Caco-2 (cell line): ENCODE data around the gene PTPA. TPM values are rescaled to one million over a fixed set of nuclear protein-coding genes. Genes with fewer than 3 reads are reported as not detected.

Experiments
- BruUV-seq: library from RNA; stranded (reverse); fragments of 400-500 nt; replicated peaks from 2 replicates; lab custom pipeline; 2021; lab: Mats Ljungman, UMichigan
- CTCF ChIA-PET: fragments of 300-600 bp; sonication (Branson Sonifier 250); formaldehyde crosslinking; loops from one replicate; lab custom pipeline; 2022; ENCODE audit warnings: antibody characterized with exemption; lab: Charles Lee
- POLR2A ChIA-PET: fragments of 300-600 bp; sonication (Branson Sonifier 250); formaldehyde crosslinking; loops from one replicate; lab custom pipeline; 2022; ENCODE audit warnings: antibody characterized with exemption; lab: Charles Lee
- DNase-seq, 2 experiments: peaks; one replicate each; pipeline versions ENCODE4 v3.0.0 to v3.0.0-alpha.2; 2020 to 2022
- H3K27me3 ChIP-seq: replicated peaks from 2 replicates; pipeline ENCODE4 v1.6.0; 2011; ENCODE audit warnings: low read length; ENCODE audit not compliant: control insufficient read depth, insufficient read depth
- H3K36me3 ChIP-seq: 2 replicates; pipeline ENCODE4 v1.5.1; 2011; ENCODE audit warnings: low read length; ENCODE audit not compliant: control insufficient read depth, insufficient read depth
- H3K4me1 ChIP-seq: fragments of 250-450 bp; sonication (Bioruptor Pico); 2 replicates; pipeline ENCODE4 v1.5.1; 2020; ENCODE audit warnings: mild to moderate bottlenecking
- H3K4me3 ChIP-seq: 2 replicates; pipeline ENCODE4 v1.5.1; 2011; ENCODE audit warnings: low read depth, mild to moderate bottlenecking, control low read depth, low read length
- H3K9me3 ChIP-seq: fragments of 250-450 bp; sonication (Bioruptor Pico); 2 replicates; pipeline ENCODE4 v1.5.1; 2020; ENCODE audit warnings: mild to moderate bottlenecking, moderate library complexity
- H3K27ac Mint-ChIP-seq: one replicate; pipeline ENCODE4 v1.8.0; 2022; ENCODE audit warnings: mixed read lengths; ENCODE audit not compliant: unreplicated experiment
- H3K27me3 Mint-ChIP-seq: one replicate; pipeline ENCODE4 v1.8.0; 2022; ENCODE audit warnings: mixed read lengths; ENCODE audit not compliant: insufficient read depth, unreplicated experiment
- H3K36me3 Mint-ChIP-seq: one replicate; pipeline ENCODE4 v1.8.0; 2022; ENCODE audit warnings: mild to moderate bottlenecking, mixed read lengths; ENCODE audit not compliant: insufficient read depth, unreplicated experiment
- H3K4me1 Mint-ChIP-seq: one replicate; pipeline ENCODE4 v1.8.0; 2022; ENCODE audit warnings: low read depth, mixed read lengths; ENCODE audit not compliant: unreplicated experiment
- H3K4me3 Mint-ChIP-seq: one replicate; pipeline ENCODE4 v1.8.0; 2022; ENCODE audit warnings: mild to moderate bottlenecking, moderate library complexity, mixed read lengths; ENCODE audit not compliant: unreplicated experiment
- H3K9me3 Mint-ChIP-seq: one replicate; pipeline ENCODE4 v1.8.0; 2022; ENCODE audit warnings: mixed read lengths; ENCODE audit not compliant: unreplicated experiment
- intact Hi-C: fragments of 100-400 bp; cut with micrococcal nuclease; formaldehyde crosslinking; loops from one replicate; pipeline ENCODE4 v1.10.0; 2022; ENCODE audit not compliant: unreplicated experiment
- total RNA-seq: library from RNA; stranded (reverse); gene quantifications from 2 replicates; pipeline ENCODE4 v1.2.3, GENCODE V29; 2022
- TF ChIP-seq, protein P1 (sequence below), 2 experiments: fragments of 200-600 bp in 1 of 2; IDR thresholded peaks; 1 replicate in 1 of 2; 2 replicates in 1 of 2; pipeline versions ENCODE4 v1.5.1 to v1.8.0; 2011 to 2022; ENCODE audit warnings: antibody characterized with exemption in 1 of 2, control low read depth in 1 of 2, inconsistent platforms in 1 of 2, low read depth in 1 of 2, low read length in 1 of 2, mild to moderate bottlenecking in 1 of 2, moderate library complexity in 1 of 2; ENCODE audit not compliant: insufficient read depth in 1 of 2, severe bottlenecking in 1 of 2, unreplicated experiment in 1 of 2

PTPA gene
- total RNA-seq, 1 experiment from 2014 or later: 100 TPM

DNA sequence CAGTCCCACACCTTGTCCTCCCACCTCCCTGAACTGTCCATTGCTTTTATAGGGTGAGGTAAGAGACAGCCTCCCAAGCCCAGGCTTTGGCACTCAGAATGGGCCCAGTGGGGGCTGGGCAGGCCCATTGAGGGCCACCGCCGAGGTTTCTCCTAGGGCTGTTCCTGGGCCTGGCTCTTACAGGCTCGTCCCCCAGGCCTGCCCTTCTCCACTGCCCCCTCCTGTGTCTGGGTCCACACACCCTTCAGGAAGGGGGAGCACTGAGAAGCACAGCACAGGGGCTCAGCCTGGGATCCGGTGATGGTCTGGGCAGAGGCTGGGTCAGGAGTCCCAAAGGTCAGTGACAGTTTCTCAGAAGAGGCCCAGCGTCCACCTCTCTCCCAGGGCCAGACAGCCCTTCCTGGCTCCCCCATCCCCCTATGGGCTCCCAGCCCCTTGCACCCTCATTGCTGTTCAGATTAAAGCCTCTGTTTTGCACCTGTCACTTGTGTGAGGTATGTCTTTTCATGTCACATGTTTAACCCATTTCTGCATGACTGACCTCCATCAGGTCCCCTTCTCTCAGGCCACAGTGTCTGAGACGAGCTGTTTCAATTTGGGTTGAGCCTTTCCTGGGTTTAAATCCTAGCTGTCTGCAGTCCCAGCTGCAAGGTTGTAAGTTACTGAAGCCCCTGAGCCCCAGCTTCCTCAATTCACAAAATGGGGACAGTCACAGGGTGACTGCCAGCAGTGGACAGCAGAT lies 37.4 kb downstream of the PTPA start:
- H3K9me3 Mint-ChIP-seq: no peaks in the 10 kb centered on the region
- no peak overlapping the region for H3K4me3 ChIP-seq
- H3K4me1 Mint-ChIP-seq: peaks cover 20% of the 10 kb centered on the region
- peaks cover 33% of the 10 kb centered on the region for H3K4me1 ChIP-seq
- ChIA-PET POLR2A (no interaction called here), CTCF (no interaction called here)
- H3K27me3 ChIP-seq: no peaks in the 10 kb centered on the region
- TF ChIP-seq, protein P1, sequence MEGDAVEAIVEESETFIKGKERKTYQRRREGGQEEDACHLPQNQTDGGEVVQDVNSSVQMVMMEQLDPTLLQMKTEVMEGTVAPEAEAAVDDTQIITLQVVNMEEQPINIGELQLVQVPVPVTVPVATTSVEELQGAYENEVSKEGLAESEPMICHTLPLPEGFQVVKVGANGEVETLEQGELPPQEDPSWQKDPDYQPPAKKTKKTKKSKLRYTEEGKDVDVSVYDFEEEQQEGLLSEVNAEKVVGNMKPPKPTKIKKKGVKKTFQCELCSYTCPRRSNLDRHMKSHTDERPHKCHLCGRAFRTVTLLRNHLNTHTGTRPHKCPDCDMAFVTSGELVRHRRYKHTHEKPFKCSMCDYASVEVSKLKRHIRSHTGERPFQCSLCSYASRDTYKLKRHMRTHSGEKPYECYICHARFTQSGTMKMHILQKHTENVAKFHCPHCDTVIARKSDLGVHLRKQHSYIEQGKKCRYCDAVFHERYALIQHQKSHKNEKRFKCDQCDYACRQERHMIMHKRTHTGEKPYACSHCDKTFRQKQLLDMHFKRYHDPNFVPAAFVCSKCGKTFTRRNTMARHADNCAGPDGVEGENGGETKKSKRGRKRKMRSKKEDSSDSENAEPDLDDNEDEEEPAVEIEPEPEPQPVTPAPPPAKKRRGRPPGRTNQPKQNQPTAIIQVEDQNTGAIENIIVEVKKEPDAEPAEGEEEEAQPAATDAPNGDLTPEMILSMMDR (IDR thresholded peaks at IDR 0.05; ENCODE audit: insufficient read depth in 1 of 2, low read depth in 1 of 2, low read length in 1 of 2, severe bottlenecking in 1 of 2, unreplicated experiment in 1 of 2): no peak
- H3K36me3 ChIP-seq: peaks cover 2% of the 10 kb centered on the region
- H3K36me3 Mint-ChIP-seq: peaks cover 42% of the 10 kb centered on the region
- no peak for DNase-seq
- intact Hi-C loops: no loop called here
- no peaks in the 10 kb centered on the region for H3K27me3 Mint-ChIP-seq
- BruUV-seq: TSS peak; percentile 37
- no peaks in the 10 kb centered on the region for H3K9me3 ChIP-seq
- H3K27ac Mint-ChIP-seq: peak overlapping the region; percentile 93
- no peak overlapping the region for H3K4me3 Mint-ChIP-seq

DNA sequence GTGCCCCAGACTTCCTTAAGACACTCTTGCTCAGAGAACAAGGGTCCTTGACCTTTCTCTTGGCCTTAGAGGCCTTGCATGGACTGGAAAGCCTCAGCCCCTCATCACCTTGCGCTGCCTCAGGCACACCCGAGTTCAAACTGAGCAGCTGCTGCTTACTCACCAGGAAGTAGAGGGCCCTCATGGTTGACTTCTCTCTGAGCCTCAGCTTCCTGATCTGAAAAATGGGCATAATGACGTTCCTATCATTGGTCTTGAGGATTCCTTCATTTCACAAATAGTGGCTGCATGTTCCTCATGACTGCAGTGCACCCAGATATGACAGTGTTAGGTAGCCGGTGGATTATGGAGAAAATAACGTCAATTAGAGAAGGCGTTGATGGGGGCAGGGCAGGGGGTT lies 38.2 kb downstream of the PTPA start:
- POLR2A ChIA-PET: no interaction called here

DNA sequence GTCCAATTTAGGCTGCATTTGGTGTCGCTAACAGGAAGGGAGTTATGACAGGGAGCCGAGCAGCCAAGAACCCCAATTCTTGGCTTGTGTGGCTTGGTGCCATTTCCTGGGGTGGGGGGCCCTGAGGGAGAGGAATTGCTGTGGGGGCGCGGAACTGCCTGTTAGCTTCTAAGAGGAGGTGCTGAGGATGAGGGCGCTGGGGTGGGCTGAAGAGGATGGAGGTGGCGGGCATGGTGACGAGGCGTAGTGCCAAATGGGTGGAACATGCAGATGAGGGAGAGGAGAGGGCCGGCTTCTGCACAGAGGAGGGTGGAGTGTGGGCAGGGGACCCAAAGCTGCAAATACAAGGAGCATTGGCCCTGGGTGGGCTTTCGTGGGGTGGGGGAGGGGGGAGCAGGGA lies 38.9 kb downstream of the PTPA start:
- POLR2A ChIA-PET: no interaction called here
- no peak for DNase-seq
- BruUV-seq: no TSS peak
- intact Hi-C loops: no loop called here
- Histone ChIP-seq H3K9me3 (no peaks in the 10 kb centered on the region), H3K4me3 (no peak overlapping the region), H3K27me3 (no peaks in the 10 kb centered on the region), H3K36me3 (no peaks in the 10 kb centered on the region; the same call in none of the 2 replicates), H3K4me1 (peaks cover 20% of the 10 kb centered on the region)
- Mint-ChIP-seq H3K27me3 (no peaks in the 10 kb centered on the region), H3K4me1 (peaks cover 14% of the 10 kb centered on the region), H3K4me3 (no peak overlapping the region), H3K36me3 (peaks cover 32% of the 10 kb centered on the region), H3K9me3 (no peaks in the 10 kb centered on the region), H3K27ac (no peak overlapping the region)
- TF ChIP-seq, protein P1 (IDR thresholded peaks at IDR 0.05; ENCODE audit: insufficient read depth in 1 of 2, low read depth in 1 of 2, low read length in 1 of 2, severe bottlenecking in 1 of 2, unreplicated experiment in 1 of 2): no peak
- CTCF ChIA-PET: no interaction called here

More for the DNA sequence above, 38.2 kb downstream of the PTPA start:
- intact Hi-C loops: no loop called here
- H3K4me3 ChIP-seq: no peak overlapping the region
- Mint-ChIP-seq H3K4me1 (peaks cover 14% of the 10 kb centered on the region), H3K36me3 (peaks cover 36% of the 10 kb centered on the region), H3K4me3 (no peak overlapping the region), H3K9me3 (no peaks in the 10 kb centered on the region), H3K27ac (no peak overlapping the region), H3K27me3 (no peaks in the 10 kb centered on the region)
- no peaks in the 10 kb centered on the region for H3K27me3 ChIP-seq
- no peaks in the 10 kb centered on the region; the same call in none of the 2 replicates for H3K36me3 ChIP-seq
- no peak for DNase-seq
- CTCF ChIA-PET: no interaction called here
- no peaks in the 10 kb centered on the region for H3K9me3 ChIP-seq
- no TSS peak for BruUV-seq
- peaks cover 26% of the 10 kb centered on the region for H3K4me1 ChIP-seq
- TF ChIP-seq, protein P1 (IDR thresholded peaks at IDR 0.05; ENCODE audit: insufficient read depth in 1 of 2, low read depth in 1 of 2, low read length in 1 of 2, severe bottlenecking in 1 of 2, unreplicated experiment in 1 of 2): no peak
